ENCODE measurements around the gene CHCHD6. TPM values are rescaled to one million over a fixed set of nuclear protein-coding genes. Genes with fewer than 3 reads are reported as not detected.

The CHCHD6 gene
- total RNA-seq, 1 experiment from 2014 or later, result 32.3 TPM

DNA sequence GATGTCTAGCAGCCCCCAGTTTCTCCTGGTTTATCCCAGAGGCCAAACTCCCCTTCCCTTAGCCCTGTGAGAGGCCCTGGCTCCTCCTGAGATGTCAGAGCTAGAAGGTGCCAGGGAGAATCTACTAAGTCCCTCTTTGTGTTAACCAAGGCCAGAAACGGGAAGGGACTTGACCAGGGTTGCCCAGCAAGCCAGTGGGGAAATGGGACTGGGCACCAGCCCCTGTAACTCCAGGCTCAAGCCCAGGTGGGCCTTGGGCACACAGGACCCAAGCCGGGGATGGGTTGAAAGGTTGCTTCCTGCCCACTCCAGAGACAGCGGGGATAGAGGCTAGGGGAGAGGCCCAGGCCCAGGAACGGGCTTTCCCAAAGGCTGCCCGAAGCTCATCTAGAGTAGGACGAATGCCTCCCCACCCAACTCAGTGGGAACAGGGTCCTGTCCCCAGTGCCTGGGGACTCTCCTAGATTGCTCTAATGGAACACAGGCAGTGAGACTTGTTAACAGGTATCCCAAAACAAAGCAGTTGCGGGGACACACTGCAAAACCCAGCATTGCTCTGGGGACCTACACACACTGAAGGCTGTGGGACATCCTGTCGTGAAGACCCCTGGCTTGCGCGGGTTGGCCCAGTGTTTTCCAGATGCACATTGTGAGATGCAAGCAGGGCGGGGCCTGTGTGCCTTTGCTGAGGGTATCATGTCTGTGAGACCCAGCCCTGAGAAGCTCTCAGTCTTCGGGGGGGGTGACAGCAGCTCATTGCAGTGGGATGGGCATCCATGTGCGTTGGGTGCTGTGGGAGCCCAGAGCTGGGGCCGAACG, 36.2 kb upstream of the CHCHD6 start:
- no peak for DNase-seq (ENCODE audit: low spot score)
- in situ Hi-C loops (cut with HindIII; ENCODE audit: low sequenced_read_pairs), result no loop called here

GRCh38 chr3:126668450-126669401, 35.3 kb upstream of the CHCHD6 start:
- in situ Hi-C loops (cut with HindIII; ENCODE audit: low sequenced_read_pairs), result no loop called here

GRCh38 chr3:126671521-126671920, 32.5 kb upstream of the CHCHD6 start:
- DNase-seq (ENCODE audit: low spot score), result no peak
- in situ Hi-C loops (cut with HindIII; ENCODE audit: low sequenced_read_pairs), result no loop called here

More at GRCh38 chr3:126668450-126669401, 35.3 kb upstream of the CHCHD6 start:
- no peak for DNase-seq (ENCODE audit: low spot score)

DNA sequence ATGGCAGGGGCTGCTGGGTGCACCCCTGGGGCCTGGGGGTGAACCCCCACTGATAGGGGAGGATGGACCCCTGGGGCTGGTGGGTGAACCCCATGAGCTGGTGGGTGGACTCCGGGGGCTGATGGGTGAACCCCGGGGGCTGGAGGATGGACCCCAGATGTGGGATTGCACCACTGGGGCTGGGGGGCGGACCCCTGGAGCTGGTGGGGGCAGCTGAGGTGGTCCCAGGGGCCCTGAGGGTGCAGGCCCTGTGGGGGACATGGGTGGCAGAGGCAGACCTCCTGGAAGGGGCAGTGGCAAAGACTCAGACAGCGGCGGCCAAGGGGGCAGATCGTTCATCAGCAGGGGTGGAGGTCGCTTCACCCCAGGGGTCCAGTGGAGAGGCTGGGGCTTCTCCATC, 31.7 kb upstream of the CHCHD6 start:
- in situ Hi-C loops (cut with HindIII; ENCODE audit: low sequenced_read_pairs), result no loop called here
- DNase-seq (ENCODE audit: low spot score), result no peak

GRCh38 chr3:126672741-126673140, 31.3 kb upstream of the CHCHD6 start:
- DNase-seq (ENCODE audit: low spot score), result no peak

GRCh38 chr3:126676919-126677705, 26.9 kb upstream of the CHCHD6 start:
- in situ Hi-C loops (cut with HindIII; ENCODE audit: low sequenced_read_pairs), result no loop called here
- no peak for DNase-seq (ENCODE audit: low spot score)

More at GRCh38 chr3:126672741-126673140, 31.3 kb upstream of the CHCHD6 start:
- in situ Hi-C loops (cut with HindIII; ENCODE audit: low sequenced_read_pairs), result no loop called here

GRCh38 chr3:126677862-126678503, 26.1 kb upstream of the CHCHD6 start:
- peak; percentile 68 for DNase-seq (ENCODE audit: low spot score)
- in situ Hi-C loops (cut with HindIII; ENCODE audit: low sequenced_read_pairs), result no loop called here

GRCh38 chr3:126678693-126679317, 25.2 kb upstream of the CHCHD6 start:
- in situ Hi-C loops (cut with HindIII; ENCODE audit: low sequenced_read_pairs), result no loop called here
- DNase-seq (ENCODE audit: low spot score), result peak; percentile 35

GRCh38 chr3:126679318-126679751, 24.7 kb upstream of the CHCHD6 start:
- in situ Hi-C loops (cut with HindIII; ENCODE audit: low sequenced_read_pairs), result no loop called here
- DNase-seq (ENCODE audit: low spot score), result peak; percentile 84

GRCh38 chr3:126679831-126680666, 24.0 kb upstream of the CHCHD6 start:
- no peak for DNase-seq (ENCODE audit: low spot score)
- in situ Hi-C loops (cut with HindIII; ENCODE audit: low sequenced_read_pairs), result no loop called here

GRCh38 chr3:126680667-126681055, 23.4 kb upstream of the CHCHD6 start:
- no peak for DNase-seq (ENCODE audit: low spot score)
- in situ Hi-C loops (cut with HindIII; ENCODE audit: low sequenced_read_pairs), result no loop called here

DNA sequence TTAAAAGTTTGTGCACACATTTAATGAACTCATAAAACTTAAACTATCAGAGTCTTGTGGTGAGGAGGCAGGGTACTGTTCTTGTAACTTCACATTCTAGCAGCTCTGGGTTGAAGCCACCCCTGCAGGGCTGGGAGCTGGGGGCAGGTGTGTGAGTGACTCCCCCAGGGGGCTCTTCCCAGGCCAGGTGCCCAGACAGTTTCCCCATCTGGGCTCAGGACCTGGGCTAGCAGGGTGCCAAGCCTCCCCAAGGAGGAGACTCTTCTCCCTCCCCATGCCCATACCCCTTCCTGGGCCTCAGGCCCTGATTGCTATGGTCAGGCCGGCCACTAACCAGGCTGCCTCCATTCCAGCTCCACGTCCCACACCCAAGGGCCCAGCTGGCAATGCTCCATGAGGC, 22.0 kb upstream of the CHCHD6 start:
- DNase-seq (ENCODE audit: low spot score), result no peak
- in situ Hi-C loops (cut with HindIII; ENCODE audit: low sequenced_read_pairs), result no loop called here

DNA sequence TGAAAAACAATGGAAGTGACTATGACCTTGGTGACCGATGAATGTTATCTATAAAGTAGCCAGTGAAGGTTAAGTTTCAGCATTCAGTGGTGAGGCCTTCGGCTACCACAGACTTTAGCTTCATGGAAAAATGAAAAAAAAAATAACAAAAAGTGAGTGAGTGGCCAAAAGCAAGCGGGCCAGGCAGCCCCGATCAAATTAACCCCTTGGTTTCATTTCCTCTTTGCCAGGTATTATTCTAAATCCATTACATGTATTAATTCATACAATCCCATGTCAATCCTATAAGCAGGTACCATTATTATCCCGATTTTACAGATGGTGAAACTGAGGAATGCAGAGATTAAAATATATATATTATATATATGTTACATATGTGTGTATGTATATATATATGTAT, 21.0 kb upstream of the CHCHD6 start:
- no peak for DNase-seq (ENCODE audit: low spot score)
- in situ Hi-C loops (cut with HindIII; ENCODE audit: low sequenced_read_pairs), result no loop called here

DNA sequence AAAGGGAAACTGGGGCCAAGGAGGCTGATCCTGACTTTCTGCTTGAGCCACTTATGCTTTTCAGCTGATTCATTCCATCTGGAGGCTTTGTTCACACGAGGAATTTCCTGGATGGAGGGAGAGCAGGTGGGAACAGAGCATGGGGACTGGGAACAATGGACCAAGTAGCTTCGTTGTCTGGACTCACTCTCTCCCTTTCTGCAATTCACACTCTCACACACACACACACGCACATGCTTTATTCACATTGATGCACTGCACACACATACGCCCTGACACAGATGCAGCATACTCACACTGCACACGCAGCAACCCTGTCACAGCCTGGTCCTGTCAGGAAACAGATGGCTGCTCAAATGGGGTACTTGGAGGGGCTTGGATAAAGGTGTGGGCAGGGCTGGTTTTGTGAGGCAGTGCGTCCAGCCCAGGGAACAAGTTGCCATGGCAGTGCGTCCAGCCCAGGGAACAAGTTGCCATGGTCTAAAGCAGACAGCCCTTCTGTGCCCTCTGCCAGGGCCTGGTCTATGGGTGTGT, 19.8 kb upstream of the CHCHD6 start:
- in situ Hi-C loops (cut with HindIII; ENCODE audit: low sequenced_read_pairs), result no loop called here
- no peak for DNase-seq (ENCODE audit: low spot score)

DNA sequence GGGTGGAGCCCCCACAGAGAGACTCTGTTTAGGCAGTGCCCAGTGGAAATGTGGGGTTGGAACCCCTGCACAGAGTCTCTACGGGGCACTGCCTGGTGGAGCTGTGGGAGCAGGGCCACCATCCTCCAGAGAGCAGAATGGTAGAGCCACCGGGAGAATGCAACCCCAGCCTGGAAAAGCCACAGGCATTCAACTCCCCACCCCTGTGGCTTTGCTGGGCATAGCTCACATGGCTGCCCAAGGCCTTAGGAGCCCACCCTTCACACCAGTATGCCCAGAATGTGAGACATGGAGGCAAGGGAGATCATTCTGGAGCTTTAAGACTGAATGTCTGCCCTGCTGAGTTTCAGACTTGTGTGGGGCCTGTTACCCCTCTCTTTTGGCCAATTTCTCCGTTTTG, 19.0 kb upstream of the CHCHD6 start:
- no peak for DNase-seq (ENCODE audit: low spot score)
- in situ Hi-C loops (cut with HindIII; ENCODE audit: low sequenced_read_pairs), result no loop called here

DNA sequence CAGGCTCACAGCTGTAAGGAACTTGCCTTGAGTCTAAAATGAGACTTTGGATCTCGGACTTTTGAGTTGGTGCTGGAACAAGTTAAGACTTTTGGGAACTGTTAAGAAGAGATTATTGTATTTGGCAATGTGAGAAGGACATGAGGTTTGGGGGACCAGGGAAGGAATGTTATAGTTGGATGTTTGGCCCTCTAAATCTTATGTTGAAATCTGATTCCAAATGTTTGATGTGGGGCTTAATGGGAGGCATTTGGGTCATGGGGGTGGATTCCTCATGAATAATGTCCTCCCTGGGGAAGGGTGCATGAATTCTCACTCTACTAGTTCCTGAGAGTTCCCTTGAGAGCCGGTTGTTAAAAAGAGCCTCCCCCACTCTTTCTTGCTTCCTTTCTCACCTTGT, 18.5 kb upstream of the CHCHD6 start:
- no peak for DNase-seq (ENCODE audit: low spot score)
- in situ Hi-C loops (cut with HindIII; ENCODE audit: low sequenced_read_pairs), result no loop called here

DNA sequence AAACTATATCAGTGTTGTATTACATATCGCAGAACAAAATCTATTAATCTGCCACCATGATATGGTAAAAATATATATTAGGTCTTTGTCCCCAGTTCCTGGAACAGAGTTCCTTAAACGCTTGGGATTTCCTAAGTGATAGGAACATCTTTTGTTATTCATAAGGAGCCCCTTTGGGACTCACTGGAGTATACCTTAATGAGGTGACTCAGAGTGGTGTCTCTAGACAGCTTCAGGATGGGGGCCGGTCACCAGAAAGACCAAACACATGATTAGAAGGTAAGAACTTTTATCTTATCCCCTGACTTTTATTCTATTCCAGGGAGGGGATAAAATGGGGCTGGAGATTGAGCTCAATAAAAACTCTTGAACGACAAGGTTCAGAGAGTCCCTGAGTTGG, 12.3 kb upstream of the CHCHD6 start:
- in situ Hi-C loops (cut with HindIII; ENCODE audit: low sequenced_read_pairs), result no loop called here
- no peak for DNase-seq (ENCODE audit: low spot score)
